Stimulated activated naive CD4-positive, alpha-beta T cell (primary cell): ENCODE results near the gene CCDC51.
"Not testable (repeated sequence)": the region's sequence is repeated elsewhere in the genome, so short reads cannot be mapped to it uniquely, and the experiment has no call there.

ENCODE experiments used
- DNase-seq, 6 experiments: peaks; one replicate each; lab custom pipeline; 2025; lab: John Stamatoyannopoulos, UW

Gene CCDC51

DNA sequence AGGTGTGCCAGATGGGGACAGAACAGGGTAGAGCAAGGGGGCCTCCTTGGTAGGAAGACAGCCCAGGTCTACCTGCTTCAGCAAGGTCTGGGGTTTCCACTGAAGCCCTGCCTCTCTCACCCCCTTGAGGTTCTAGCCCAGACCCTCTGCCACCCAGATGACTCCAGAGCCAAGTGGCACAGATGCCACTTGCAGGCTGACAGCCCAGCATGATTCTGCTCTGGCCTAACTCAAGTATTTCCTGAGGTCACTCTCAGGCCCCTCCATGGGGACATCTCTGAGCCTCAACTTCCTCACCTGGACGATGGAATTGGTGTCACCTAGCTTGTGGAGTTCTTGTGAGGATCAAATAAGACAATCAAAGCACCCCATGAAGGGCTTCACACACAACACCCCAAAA, 33.9 kb downstream of the CCDC51 start:
- DNase-seq, result no peak

DNA sequence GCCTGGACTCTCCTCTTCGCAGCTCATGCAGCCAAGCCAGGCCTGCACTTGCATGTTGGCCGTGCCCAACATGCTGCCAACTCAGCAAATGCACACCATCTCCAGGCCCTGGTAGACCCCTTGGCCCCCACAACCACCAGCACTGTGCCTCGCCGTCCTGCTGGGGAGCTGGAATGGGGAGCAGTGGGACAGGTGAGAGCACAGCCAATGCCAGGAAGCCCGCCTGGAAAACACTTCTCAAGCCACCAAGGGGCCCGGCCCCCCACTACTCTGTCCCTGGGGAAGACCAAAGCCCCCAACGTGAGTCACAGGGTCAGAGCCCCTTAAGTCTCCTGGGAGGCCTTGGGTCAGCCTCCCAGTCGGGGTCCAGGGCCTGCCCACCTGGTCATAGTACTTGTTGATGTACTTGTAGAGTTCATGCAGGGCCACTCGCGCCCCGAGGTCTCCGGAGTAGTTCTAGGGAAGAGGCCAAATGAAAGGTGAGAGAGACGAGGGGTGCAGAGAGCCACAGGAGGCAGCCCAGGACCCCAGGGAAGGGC, 34.5 kb downstream of the CCDC51 start:
- no peak for DNase-seq

- DNase-seq, result no peak
Measured at GRCh38 chr3:48404440-48405342, 35.2 kb downstream of the CCDC51 start.

- no peak for DNase-seq
Measured at GRCh38 chr3:48403533-48404439, 36.1 kb downstream of the CCDC51 start.

- DNase-seq, result no peak
Measured at GRCh38 chr3:48402907-48403306, 37.0 kb downstream of the CCDC51 start.

- no peak for DNase-seq
Measured at GRCh38 chr3:48402281-48402732, 37.6 kb downstream of the CCDC51 start.

DNA sequence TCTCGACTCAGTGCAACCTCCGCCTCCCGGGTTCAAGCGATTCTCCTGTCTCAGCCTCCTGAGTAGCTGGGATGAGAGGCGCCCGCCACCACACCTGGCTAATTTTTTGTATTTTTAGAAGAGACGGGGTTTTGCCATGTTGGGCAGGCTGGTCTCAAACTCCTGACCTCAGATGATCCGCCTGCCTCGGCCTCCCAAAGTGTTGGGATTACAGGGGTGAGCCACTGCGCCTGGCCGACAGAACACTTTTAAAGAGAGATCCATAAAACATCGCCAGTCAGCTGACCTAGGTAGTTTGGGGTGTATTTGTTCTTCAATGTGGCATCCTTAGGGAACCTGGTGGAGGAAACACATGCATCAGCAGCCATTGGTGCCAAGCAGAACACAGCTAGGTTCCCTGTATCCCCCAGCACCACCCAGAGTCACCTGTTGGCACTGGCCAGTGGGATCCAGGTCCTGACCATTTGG, 38.5 kb downstream of the CCDC51 start:
- not testable (repeated sequence) for DNase-seq

DNA sequence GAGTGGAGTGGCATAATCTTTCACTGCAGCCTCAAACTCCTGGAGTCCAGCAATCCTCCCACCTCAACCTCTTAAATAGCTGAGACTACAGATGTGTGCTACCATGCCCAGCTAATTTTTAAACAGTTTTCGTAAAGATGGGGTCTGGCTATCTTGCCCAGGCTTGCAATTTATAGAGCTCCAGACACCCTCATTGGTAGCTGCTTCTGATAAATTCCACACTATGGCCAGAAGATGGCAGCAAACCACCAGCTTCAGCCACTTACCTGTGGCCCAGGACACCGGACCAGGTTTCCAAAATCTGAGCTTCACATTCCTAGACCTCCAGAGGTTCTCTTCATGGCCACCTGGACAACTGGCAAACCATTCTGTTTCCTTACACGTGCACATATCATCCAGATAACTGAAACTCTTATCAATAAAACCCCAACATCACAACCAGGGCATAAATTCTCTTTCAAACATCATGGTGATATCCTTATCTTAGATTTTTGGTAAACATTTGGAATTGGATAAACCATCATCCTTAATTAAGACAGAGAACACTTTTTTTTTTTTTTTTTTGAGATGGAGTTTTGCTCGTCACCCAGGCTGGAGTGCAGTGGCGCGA, 39.0 kb downstream of the CCDC51 start:
- peak; percentile 10 to 73 (median 61) for DNase-seq

GRCh38 chr3:48399387-48400172, 40.3 kb downstream of the CCDC51 start:
- no peak for DNase-seq

GRCh38 chr3:48398701-48399386, 41.1 kb downstream of the CCDC51 start:
- no peak for DNase-seq

DNA sequence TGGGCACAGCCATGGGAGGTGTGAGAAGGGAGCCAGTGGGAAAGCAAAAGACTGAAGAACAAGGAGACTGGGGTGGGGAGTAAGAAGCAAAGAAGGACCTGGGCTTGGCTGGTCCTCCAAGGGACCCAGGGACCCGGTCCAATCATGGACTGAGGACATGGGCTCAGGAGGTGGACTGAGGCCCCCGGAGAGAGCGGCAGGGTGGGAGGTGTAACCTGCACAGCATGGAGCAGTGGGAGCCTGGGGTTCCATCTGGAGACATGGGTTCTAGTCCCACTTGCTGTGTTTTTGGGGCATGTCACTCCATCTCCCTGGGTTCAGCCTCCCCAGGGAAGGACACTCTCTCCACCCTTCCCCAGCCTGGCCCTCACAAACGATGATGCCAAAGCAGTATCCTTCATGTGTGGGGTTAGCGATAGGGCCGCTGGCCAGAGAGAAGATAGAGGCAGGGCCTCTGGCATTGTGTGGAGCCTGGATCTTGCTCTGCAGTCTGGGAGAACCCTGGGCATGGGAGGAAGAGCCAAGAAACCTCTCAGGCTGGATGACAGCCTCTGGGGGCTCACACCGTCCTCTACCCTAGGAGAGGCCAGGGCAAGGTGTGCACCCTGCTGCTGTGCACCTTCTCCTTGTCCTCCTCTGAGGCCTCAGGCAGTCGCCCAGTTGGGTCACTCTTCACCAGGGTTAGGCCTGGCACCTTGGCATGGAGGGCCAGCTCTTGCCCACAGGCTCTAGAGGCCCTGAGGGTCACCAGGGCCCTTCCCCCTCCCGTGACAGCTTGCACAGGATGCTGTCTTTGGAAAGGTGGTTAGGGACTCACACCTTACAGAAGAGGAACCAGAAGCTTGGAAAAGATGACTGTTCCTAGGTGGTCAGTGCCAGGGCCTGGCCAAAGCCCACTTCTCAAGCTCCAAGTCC, 41.9 kb downstream of the CCDC51 start:
- no peak for DNase-seq

DNA sequence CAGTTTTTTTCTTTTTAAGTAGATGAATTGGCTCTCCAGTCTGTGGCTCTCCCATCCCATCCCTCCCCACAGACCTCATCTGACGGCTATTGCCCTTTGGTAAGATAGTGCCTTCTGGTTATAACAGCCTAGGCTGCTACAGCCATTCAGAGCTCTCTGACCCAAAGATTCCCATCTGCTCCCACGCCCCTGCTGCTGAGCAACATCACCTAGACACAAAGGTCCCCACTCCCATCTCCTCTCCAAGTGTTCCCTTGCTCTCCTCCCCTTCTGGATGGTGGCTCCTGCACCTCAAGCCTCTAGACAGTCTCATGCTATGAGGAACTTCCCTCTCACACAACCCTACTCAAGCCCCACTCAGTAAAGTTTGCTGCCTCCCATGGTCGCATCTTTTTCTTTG, 44.2 kb downstream of the CCDC51 start:
- no peak for DNase-seq

GRCh38 chr3:48394391-48394790, 45.5 kb downstream of the CCDC51 start:
- DNase-seq, result no peak

DNA sequence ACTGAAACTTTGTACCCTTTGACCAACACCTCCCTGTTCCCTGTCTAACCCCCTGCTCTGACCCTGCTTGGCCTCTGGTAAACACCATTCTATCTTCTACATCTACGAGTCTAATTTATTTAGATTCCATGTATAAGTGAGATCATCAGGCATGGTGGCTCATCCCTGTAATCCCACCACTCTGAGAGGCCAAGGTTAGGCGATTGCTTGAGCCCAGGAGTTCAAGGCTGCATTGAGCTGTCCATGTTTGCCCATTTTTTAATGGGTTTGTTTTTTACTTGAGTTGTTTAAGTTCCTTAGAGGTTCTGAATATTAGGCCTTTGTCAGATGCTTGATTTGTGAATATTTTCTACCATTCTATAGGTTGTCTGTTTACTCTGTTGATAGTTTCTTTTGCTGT, 51.0 kb downstream of the CCDC51 start:
- DNase-seq, result no peak

- no peak for DNase-seq
Measured at GRCh38 chr3:48387634-48388033, 52.3 kb downstream of the CCDC51 start.
